ENCODE results near the gene DLG5.

DNA sequence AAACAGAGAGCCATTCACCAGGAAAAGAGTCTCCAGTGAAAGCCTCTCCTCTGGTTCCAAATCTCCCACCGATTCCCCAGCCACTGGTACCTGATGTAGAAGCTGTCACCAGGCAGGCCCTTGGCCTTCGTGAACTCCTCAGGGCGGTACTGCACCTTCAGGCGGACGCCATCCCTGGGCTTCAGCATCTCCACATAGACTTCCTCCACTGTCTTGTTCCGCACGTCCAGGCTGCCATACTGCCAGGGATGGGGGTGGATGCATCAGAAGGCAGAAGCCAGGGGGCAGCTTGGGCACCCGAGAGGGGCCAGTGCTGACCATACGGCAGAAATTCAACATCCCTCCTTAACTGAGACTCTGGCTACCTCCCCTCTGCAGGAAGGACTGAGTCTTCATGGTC, 118.8 kb downstream of the DLG5 start:
- TF ChIP-seq, protein P1, sequence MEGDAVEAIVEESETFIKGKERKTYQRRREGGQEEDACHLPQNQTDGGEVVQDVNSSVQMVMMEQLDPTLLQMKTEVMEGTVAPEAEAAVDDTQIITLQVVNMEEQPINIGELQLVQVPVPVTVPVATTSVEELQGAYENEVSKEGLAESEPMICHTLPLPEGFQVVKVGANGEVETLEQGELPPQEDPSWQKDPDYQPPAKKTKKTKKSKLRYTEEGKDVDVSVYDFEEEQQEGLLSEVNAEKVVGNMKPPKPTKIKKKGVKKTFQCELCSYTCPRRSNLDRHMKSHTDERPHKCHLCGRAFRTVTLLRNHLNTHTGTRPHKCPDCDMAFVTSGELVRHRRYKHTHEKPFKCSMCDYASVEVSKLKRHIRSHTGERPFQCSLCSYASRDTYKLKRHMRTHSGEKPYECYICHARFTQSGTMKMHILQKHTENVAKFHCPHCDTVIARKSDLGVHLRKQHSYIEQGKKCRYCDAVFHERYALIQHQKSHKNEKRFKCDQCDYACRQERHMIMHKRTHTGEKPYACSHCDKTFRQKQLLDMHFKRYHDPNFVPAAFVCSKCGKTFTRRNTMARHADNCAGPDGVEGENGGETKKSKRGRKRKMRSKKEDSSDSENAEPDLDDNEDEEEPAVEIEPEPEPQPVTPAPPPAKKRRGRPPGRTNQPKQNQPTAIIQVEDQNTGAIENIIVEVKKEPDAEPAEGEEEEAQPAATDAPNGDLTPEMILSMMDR (IDR thresholded peaks at IDR 0.05 in 4 of 5, conservative IDR thresholded peaks at IDR 0.05 in 1 of 5), result no peak
- no peak for TF ChIP-seq POLR2A (IDR thresholded peaks at IDR 0.05)

All from gastrocnemius medialis (tissue), 4 donors.